ENCODE data around the gene CCDC134. TPM values are rescaled to one million over a fixed set of nuclear protein-coding genes. Genes with fewer than 3 reads are reported as not detected.

CCDC134 gene
- polyA plus RNA-seq, result 1 to 10 TPM; 2.2 to 7.6 (median 3.7) TPM
- long read RNA-seq, donor 1, partial matches to known transcripts, result 0 of 1 reads
- long read RNA-seq, donor 1, other reads (novel, unspliced or antisense), result 0 of 1 reads
- long read RNA-seq, donor 2, result 0 reads
- long read RNA-seq, donor 3, result 0 reads
- long read RNA-seq, donor 4, result 0 reads
- long read RNA-seq, donor 5, result 0 reads
- long read RNA-seq, donor 6, partial matches to known transcripts, result 0 of 1 reads
- long read RNA-seq, donor 6, other reads (novel, unspliced or antisense), result 0 of 1 reads
- long read RNA-seq, donor 7, partial matches to known transcripts, result 0 of 2 reads
- long read RNA-seq, donor 7, other reads (novel, unspliced or antisense), result 0 of 2 reads
- long read RNA-seq, donor 8, result 0 reads
- long read RNA-seq, donor 9, result 0 reads
- long read RNA-seq, donor 10, partial matches to known transcripts, result 0 of 2 reads
- long read RNA-seq, donor 10, other reads (novel, unspliced or antisense), result 0 of 2 reads

DNA sequence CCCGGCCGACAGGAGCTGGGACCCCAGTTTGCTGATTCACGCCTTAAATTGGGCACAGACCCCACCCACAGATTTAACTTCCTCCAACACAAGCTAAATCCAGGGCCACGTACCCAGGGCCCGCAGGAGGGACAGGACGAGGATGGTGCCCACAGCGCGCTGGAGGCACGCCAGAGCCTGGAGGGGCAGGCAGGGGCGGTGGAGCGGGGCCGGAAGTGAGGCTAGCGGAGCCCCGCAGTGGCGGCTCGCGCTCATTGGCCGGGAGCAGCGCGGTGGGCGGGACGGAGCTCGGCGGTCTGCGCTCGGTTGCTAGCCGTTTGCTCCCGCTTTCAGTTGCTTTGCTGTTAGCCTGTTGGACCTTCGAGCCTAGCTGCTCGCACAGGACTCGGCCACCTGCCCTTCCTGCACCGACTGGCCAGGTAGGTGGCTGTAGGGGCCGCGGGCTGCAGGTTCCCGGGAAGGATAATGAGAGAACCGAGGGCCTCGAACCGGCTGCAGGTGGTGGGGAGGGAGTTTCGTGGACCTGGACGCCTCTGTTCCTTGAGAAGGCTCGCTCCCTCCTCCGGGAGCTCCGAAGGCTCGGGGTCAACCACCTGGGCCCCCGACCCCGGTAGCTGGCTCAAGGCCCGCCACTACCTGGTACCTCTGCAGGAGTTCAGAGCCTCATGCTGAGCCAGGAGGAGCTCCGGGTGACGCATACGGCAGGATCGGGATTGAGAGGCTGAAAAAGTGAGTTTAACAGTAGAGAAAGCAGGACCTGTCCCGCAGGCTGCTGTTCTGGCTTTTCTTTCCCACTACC, at the start of gene CCDC134:
CCDC134 (plus strand) TSS at position 332 of the 799 bp plus-strand sequence. CDS start 8,212 bp downstream, outside the sequence.
- H3K27me3 ChIP-seq (ENCODE audit: control insufficient read depth in 3 of 3, insufficient read depth in 3 of 3, low read length in 3 of 3), result no peaks in the 10 kb centered on the region
- 0% methylated on average over 49 to 52 of the region's 52 CpGs for WGBS, 3 donors

DNA sequence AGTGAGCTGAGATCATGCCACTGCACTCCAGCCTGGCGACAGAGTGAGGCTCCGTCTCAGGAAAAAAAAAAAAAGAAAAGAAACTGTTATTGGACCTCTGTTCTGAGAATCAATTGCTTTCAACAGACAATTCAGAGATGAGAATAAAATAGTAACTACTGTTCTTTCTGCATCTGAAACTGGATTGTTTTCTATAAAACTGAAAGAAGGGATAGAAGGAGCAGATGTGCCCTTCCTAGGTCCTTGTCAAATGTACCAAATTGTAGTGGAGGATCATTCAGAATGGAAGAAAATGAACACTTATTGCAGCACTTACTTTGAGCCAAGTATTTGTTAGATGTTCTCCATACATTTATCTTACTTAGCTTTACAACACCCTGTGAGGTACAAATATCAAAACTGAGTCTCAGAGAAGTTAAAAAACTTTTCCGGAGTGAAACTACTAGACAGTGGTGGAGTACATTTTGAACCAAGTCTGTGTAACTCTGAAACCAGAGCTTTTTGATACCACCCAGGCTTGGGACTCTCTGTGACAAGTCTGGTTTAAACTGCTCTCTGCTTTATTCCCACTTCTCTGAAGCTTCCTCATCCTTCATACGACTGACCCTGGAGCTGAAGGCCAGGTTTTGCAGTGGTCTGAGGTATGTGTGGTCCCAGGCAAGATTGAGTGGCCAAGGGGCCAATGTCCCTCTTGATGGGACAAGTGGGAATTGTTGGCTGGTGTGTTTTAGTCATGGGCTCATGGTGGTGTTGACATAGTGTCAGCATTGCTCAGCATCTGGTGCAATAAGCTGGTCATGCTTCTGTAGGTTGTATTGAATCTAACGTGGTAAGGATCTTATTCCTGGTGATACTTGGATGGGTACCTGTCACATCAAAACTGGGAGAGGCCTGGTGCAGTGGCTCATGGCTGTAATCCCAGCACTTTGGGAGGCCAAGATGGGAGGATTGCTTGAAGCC, 48.2 kb upstream of the CCDC134 start:
- H3K4me3 ChIP-seq (ENCODE audit: low read depth in 1 of 3, low read length in 3 of 3), result no peak overlapping the region
- no peaks in the 10 kb centered on the region for H3K4me1 ChIP-seq (ENCODE audit: control insufficient read depth in 3 of 3, insufficient read depth in 2 of 3, low read depth in 1 of 3, low read length in 2 of 3)
- FAIRE-seq, result no peak
- no peaks in the 10 kb centered on the region for H3K9me3 ChIP-seq (ENCODE audit: control insufficient read depth in 2 of 2, insufficient read depth in 1 of 2, low read depth in 1 of 2, low read length in 1 of 2)
- DNase-seq, result no peak
- no peaks in the 10 kb centered on the region for H3K36me3 ChIP-seq (ENCODE audit: control insufficient read depth in 3 of 3, insufficient read depth in 2 of 3, low read depth in 1 of 3, low read length in 3 of 3)
- peak overlapping the region in 1 of 3 donors; percentile 55 for H3K27ac ChIP-seq (ENCODE audit: low read depth in 1 of 3, low read length in 2 of 3)
- 68 to 83% (median 72%) methylated on average over 5 of the region's 5 CpGs for WGBS, 3 donors
- H3K27me3 ChIP-seq (ENCODE audit: control insufficient read depth in 3 of 3, insufficient read depth in 3 of 3, low read length in 3 of 3), result no peaks in the 10 kb centered on the region

More for the DNA sequence above, at the start of gene CCDC134:
- no peaks in the 10 kb centered on the region for H3K9me3 ChIP-seq (ENCODE audit: control insufficient read depth in 2 of 2, insufficient read depth in 1 of 2, low read depth in 1 of 2, low read length in 1 of 2)
- H3K4me1 ChIP-seq (ENCODE audit: control insufficient read depth in 3 of 3, insufficient read depth in 2 of 3, low read depth in 1 of 3, low read length in 2 of 3), result peaks cover 0 to 14% (median 2%) of the 10 kb centered on the region in 3 donors
- H3K4me3 ChIP-seq (ENCODE audit: low read depth in 1 of 3, low read length in 3 of 3), result peak within 1 kb of the TSS; percentile 76 to 96 (median 87)
- peak; percentile 87 to 95 for DNase-seq
- H3K36me3 ChIP-seq (ENCODE audit: control insufficient read depth in 3 of 3, insufficient read depth in 2 of 3, low read depth in 1 of 3, low read length in 3 of 3), result peaks cover 0 to 2% (median 0%) of the 10 kb centered on the region in 3 donors
- H3K27ac ChIP-seq (ENCODE audit: low read depth in 1 of 3, low read length in 2 of 3), result peak within 1 kb of the TSS; percentile 85 to 95 (median 93)
- no peak for FAIRE-seq

DNA sequence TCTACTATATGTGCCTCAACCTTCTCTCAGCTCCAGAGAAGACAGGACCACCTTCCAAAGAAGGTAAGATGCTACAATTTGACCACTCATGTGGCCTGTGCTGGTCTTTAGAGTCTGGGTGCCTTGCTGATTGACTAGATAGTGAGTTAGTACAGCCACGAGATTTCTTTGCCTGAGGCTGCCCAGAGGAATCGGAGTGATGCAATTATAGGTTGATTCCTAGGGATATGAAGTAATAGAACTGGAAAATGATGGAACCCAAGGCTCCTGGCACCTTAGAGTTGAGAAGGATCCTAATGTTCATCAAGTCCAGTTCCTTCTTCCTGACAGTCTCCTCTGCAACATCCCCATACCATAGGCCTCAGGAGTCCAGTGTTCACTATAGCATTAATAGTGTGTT, 46.5 kb upstream of the CCDC134 start:
- Histone ChIP-seq H3K36me3 (ENCODE audit: control insufficient read depth in 3 of 3, insufficient read depth in 2 of 3, low read depth in 1 of 3, low read length in 3 of 3) (no peaks in the 10 kb centered on the region), H3K4me1 (ENCODE audit: control insufficient read depth in 3 of 3, insufficient read depth in 2 of 3, low read depth in 1 of 3, low read length in 2 of 3) (no peaks in the 10 kb centered on the region), H3K4me3 (ENCODE audit: low read depth in 1 of 3, low read length in 3 of 3) (no peak overlapping the region), H3K9me3 (ENCODE audit: control insufficient read depth in 2 of 2, insufficient read depth in 1 of 2, low read depth in 1 of 2, low read length in 1 of 2) (no peaks in the 10 kb centered on the region), H3K27me3 (ENCODE audit: control insufficient read depth in 3 of 3, insufficient read depth in 3 of 3, low read length in 3 of 3) (no peaks in the 10 kb centered on the region), H3K27ac (ENCODE audit: low read depth in 1 of 3, low read length in 2 of 3) (no peak overlapping the region)
- 48% methylated on average over 2 of the region's 2 CpGs for WGBS, 3 donors
- FAIRE-seq, result no peak
- no peak for DNase-seq

DNA sequence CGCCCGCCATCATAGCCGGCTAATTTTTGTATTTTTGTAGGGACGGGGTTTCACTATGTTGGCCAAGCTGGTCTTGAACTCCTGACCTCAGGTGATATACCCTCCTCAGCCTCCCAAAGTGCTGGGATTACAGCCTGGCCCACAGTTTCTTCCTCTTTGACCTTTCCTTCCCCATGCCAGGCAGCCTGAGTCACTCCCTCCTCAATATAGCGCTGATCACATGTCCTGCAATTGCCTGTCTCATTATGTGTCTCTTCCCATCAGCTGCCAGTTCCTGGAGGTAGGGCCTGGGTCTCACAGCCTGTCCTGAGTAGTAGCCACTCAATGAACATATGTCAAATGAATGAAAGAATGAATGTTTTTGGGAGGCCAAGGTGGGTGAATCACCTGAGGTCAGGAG, 43.0 kb upstream of the CCDC134 start:
- DNase-seq, result no peak
- FAIRE-seq, result no peak
- H3K27ac ChIP-seq (ENCODE audit: low read depth in 1 of 3, low read length in 2 of 3), result no peak overlapping the region
- no peaks in the 10 kb centered on the region for H3K9me3 ChIP-seq (ENCODE audit: control insufficient read depth in 2 of 2, insufficient read depth in 1 of 2, low read depth in 1 of 2, low read length in 1 of 2)
- 93 to 99% (median 96%) methylated on average over 5 of the region's 5 CpGs for WGBS, 3 donors
- no peaks in the 10 kb centered on the region for H3K36me3 ChIP-seq (ENCODE audit: control insufficient read depth in 3 of 3, insufficient read depth in 2 of 3, low read depth in 1 of 3, low read length in 3 of 3)
- H3K27me3 ChIP-seq (ENCODE audit: control insufficient read depth in 3 of 3, insufficient read depth in 3 of 3, low read length in 3 of 3), result no peaks in the 10 kb centered on the region
- H3K4me1 ChIP-seq (ENCODE audit: control insufficient read depth in 3 of 3, insufficient read depth in 2 of 3, low read depth in 1 of 3, low read length in 2 of 3), result no peaks in the 10 kb centered on the region
- no peak overlapping the region for H3K4me3 ChIP-seq (ENCODE audit: low read depth in 1 of 3, low read length in 3 of 3)

DNA sequence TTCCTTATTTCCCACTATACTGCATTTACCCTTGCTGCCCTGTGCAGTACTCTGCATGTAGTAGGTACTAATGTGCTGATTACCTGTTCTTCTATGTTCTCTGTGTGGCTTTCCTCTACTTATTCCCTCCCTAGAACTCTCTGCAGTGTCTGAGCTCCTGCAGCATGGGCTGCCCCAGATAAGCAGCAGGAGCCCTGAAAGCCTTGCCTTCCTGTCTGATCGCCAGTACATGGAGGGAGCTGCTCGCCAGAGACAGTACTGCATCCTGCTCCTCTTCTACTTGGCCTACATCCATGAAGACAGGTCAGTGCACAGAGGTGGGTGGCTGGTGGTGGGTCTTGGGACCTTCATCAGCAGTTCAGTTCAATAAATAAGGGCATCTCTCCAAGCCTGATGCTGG, 42.2 kb upstream of the CCDC134 start:
- no peak overlapping the region for H3K27ac ChIP-seq (ENCODE audit: low read depth in 1 of 3, low read length in 2 of 3)
- DNase-seq (peak in 1 of 2 donors; percentile 0), FAIRE-seq (no peak)
- H3K9me3 ChIP-seq (ENCODE audit: control insufficient read depth in 2 of 2, insufficient read depth in 1 of 2, low read depth in 1 of 2, low read length in 1 of 2), result no peaks in the 10 kb centered on the region
- WGBS, 3 donors, result 81 to 90% (median 88%) methylated on average over 2 of the region's 2 CpGs
- H3K4me3 ChIP-seq (ENCODE audit: low read depth in 1 of 3, low read length in 3 of 3), result no peak overlapping the region
- no peaks in the 10 kb centered on the region for H3K36me3 ChIP-seq (ENCODE audit: control insufficient read depth in 3 of 3, insufficient read depth in 2 of 3, low read depth in 1 of 3, low read length in 3 of 3)
- no peaks in the 10 kb centered on the region for H3K27me3 ChIP-seq (ENCODE audit: control insufficient read depth in 3 of 3, insufficient read depth in 3 of 3, low read length in 3 of 3)
- H3K4me1 ChIP-seq (ENCODE audit: control insufficient read depth in 3 of 3, insufficient read depth in 2 of 3, low read depth in 1 of 3, low read length in 2 of 3), result no peaks in the 10 kb centered on the region

DNA sequence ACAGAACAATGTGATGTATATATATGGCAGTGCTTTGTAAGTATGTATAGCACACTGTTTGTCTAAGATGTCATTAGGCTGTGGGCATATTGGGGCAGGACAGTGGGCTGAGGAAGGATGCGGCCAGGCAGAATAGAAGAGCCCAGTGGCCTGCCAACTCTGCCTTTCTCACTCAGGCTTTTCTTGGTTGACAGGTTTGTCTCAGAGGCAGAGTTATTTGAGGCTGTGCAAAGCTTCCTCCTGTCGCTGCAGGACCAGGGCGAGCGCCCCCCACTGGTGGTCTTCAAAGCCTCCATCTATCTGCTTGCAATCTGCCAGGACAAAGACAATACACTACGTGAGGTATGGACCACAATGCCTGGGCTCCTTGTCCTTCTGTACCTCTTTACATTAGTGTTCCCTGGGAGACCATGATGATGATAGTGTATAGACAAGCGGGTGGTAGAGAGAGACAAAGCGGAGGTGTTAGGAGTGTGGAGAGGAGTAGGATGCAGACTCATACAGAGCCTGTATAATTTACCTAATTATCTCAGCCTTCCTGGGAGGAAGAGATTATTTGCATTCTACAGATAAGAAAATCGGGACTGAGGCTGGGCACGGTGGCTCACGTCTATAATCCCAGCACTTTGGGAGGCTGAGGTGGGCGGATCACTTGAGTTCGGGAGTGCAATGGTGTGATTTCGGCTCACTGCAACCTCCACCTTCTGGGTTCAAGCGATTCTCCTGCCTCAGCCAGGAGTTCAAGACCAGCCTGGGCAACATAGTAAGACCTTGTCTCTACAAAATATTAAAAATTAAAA, 37.3 kb upstream of the CCDC134 start:
- 53 to 62% (median 56%) methylated on average over 14 of the region's 14 CpGs for WGBS, 3 donors
- DNase-seq (peak in 1 of 2 donors; percentile 33), FAIRE-seq (no peak)
- H3K4me1 ChIP-seq (ENCODE audit: control insufficient read depth in 3 of 3, insufficient read depth in 2 of 3, low read depth in 1 of 3, low read length in 2 of 3), result no peaks in the 10 kb centered on the region
- no peaks in the 10 kb centered on the region for H3K9me3 ChIP-seq (ENCODE audit: control insufficient read depth in 2 of 2, insufficient read depth in 1 of 2, low read depth in 1 of 2, low read length in 1 of 2)
- H3K36me3 ChIP-seq (ENCODE audit: control insufficient read depth in 3 of 3, insufficient read depth in 2 of 3, low read depth in 1 of 3, low read length in 3 of 3), result no peaks in the 10 kb centered on the region
- H3K27ac ChIP-seq (ENCODE audit: low read depth in 1 of 3, low read length in 2 of 3), result no peak overlapping the region
- no peak overlapping the region for H3K4me3 ChIP-seq (ENCODE audit: low read depth in 1 of 3, low read length in 3 of 3)
- H3K27me3 ChIP-seq (ENCODE audit: control insufficient read depth in 3 of 3, insufficient read depth in 3 of 3, low read length in 3 of 3), result no peaks in the 10 kb centered on the region

DNA sequence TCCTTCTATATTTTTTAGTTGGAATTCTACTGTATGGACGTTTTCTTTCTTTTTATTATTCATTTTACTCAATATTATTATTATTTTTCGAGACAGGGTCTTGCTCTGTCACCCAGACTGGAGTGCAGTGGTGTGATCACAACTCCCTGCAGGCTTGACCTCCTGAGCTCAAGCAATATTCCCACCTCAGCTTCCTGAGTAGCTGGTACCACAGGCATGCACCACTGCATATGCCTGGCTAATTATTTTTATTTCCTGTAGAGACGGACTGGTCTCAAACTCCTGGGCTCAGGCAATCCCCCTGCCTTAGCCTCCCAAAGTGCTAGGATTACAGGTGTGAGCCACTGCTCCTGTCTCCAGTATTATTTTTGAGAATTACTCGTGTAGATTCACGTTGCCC, 34.0 kb upstream of the CCDC134 start:
- Histone ChIP-seq H3K4me1 (ENCODE audit: control insufficient read depth in 3 of 3, insufficient read depth in 2 of 3, low read depth in 1 of 3, low read length in 2 of 3) (no peaks in the 10 kb centered on the region), H3K36me3 (ENCODE audit: control insufficient read depth in 3 of 3, insufficient read depth in 2 of 3, low read depth in 1 of 3, low read length in 3 of 3) (no peaks in the 10 kb centered on the region), H3K4me3 (ENCODE audit: low read depth in 1 of 3, low read length in 3 of 3) (no peak overlapping the region), H3K9me3 (ENCODE audit: control insufficient read depth in 2 of 2, insufficient read depth in 1 of 2, low read depth in 1 of 2, low read length in 1 of 2) (no peaks in the 10 kb centered on the region), H3K27ac (ENCODE audit: low read depth in 1 of 3, low read length in 2 of 3) (no peak overlapping the region), H3K27me3 (ENCODE audit: control insufficient read depth in 3 of 3, insufficient read depth in 3 of 3, low read length in 3 of 3) (no peaks in the 10 kb centered on the region)
- no peak for FAIRE-seq
- 50 to 61% (median 56%) methylated on average over 5 of the region's 5 CpGs for WGBS, 3 donors
- no peak for DNase-seq

All from small intestine (tissue), 16 donors.